Mesendoderm (in vitro differentiated cells): ENCODE measurements around the gene RCE1.

ENCODE experiments used
- DNase-seq: peaks from one replicate; pipeline ENCODE4 v3.0.0; 2013
- H2AK5ac ChIP-seq: 2 replicates; pipeline ENCODE4 v1.6.1; 2013; ENCODE audit warnings: low read length, inconsistent platforms
- H2BK120ac ChIP-seq: 2 replicates; pipeline ENCODE4 v1.6.1; 2013; ENCODE audit warnings: low read depth, mild to moderate bottlenecking, low read length, moderate library complexity, mixed read lengths
- H2BK15ac ChIP-seq: replicated peaks from 2 replicates; pipeline ENCODE4 v1.6.1; 2013; ENCODE audit warnings: low read depth, mild to moderate bottlenecking, moderate library complexity
- H2BK5ac ChIP-seq: 2 replicates; pipeline ENCODE4 v1.6.1; 2013; ENCODE audit warnings: low read length, inconsistent platforms
- H3K18ac ChIP-seq: 2 replicates; pipeline ENCODE4 v1.6.1; 2013; ENCODE audit warnings: mild to moderate bottlenecking, low read length, mixed read lengths
- H3K23ac ChIP-seq: one replicate; pipeline ENCODE4 v1.6.1; 2013; ENCODE audit warnings: low read length
- H3K27ac ChIP-seq: 2 replicates; pipeline ENCODE4 v1.5.1; 2013; ENCODE audit warnings: low read depth, mild to moderate bottlenecking, inconsistent platforms, low read length, moderate library complexity
- H3K27me3 ChIP-seq: 2 replicates; pipeline ENCODE4 v1.6.1; 2013; ENCODE audit warnings: low read length, control low read depth, mild to moderate bottlenecking, inconsistent platforms; ENCODE audit not compliant: insufficient read depth, poor library complexity
- H3K36me3 ChIP-seq: 2 replicates; pipeline ENCODE4 v1.6.1; 2013; ENCODE audit warnings: low read length, inconsistent platforms; ENCODE audit not compliant: control insufficient read depth, insufficient read depth
- H3K4ac ChIP-seq: one replicate; pipeline ENCODE4 v1.6.1; 2013; ENCODE audit warnings: low read depth, mild to moderate bottlenecking, low read length, moderate library complexity
- H3K4me1 ChIP-seq: 2 replicates; pipeline ENCODE4 v1.6.1; 2013; ENCODE audit warnings: low read depth, low read length, inconsistent platforms; ENCODE audit not compliant: control insufficient read depth
- H3K4me2 ChIP-seq: 2 replicates; pipeline ENCODE4 v1.6.1; 2013; ENCODE audit warnings: low read length
- H3K4me3 ChIP-seq: 2 replicates; pipeline ENCODE4 v1.5.1; 2013; ENCODE audit warnings: mild to moderate bottlenecking, low read length
- H3K56ac ChIP-seq: one replicate; pipeline ENCODE4 v1.6.1; 2013; ENCODE audit warnings: low read length
- H3K79me1 ChIP-seq: 2 replicates; pipeline ENCODE4 v1.6.1; 2013; ENCODE audit warnings: low read length, inconsistent platforms
- H3K79me2 ChIP-seq: 2 replicates; pipeline ENCODE4 v1.6.1; 2013; ENCODE audit warnings: mild to moderate bottlenecking, low read length; ENCODE audit not compliant: control insufficient read depth, insufficient read depth
- H3K9ac ChIP-seq: 2 replicates; pipeline ENCODE4 v1.6.1; 2013; ENCODE audit warnings: low read length, inconsistent platforms
- H4K5ac ChIP-seq: one replicate; pipeline ENCODE4 v1.6.1; 2013; ENCODE audit warnings: low read length
- H4K8ac ChIP-seq: one replicate; pipeline ENCODE4 v1.6.1; 2013; ENCODE audit warnings: low read depth, mild to moderate bottlenecking, control low read depth, low read length, moderate library complexity
- WGBS: extraction: QIAGEN DNeasy Blood & Tissue Kit; methylation state at CpG from one replicate; pipeline ENCODE4 v1.1.7; 2013; ENCODE audit warnings: low lambda C conversion rate, missing lambda C conversion rate; ENCODE audit not compliant: insufficient coverage; ENCODE audit errors: extremely low coverage; 5-methylcytosine and 5-hydroxymethylcytosine counted together

Gene RCE1

GRCh38 chr11:66842501-66842895 is 743 bp upstream of the RCE1 start:
- peaks cover 7% of the 10 kb centered on the region for H3K4me1 ChIP-seq
- H3K4me3 ChIP-seq = peak overlapping the region; percentile 92
- H2BK15ac ChIP-seq = no peak overlapping the region
- no peak overlapping the region for H4K5ac ChIP-seq
- no peak overlapping the region for H2BK120ac ChIP-seq
- H2BK5ac ChIP-seq = no peak overlapping the region
- no peak overlapping the region for H2AK5ac ChIP-seq
- no peak for DNase-seq
- peak overlapping the region; percentile 96 for H3K56ac ChIP-seq
- no peaks in the 10 kb centered on the region for H3K27me3 ChIP-seq
- peak overlapping the region; percentile 48 for H3K23ac ChIP-seq
- H3K4ac ChIP-seq = peak overlapping the region; percentile 61
- peak overlapping the region; percentile 96 for H3K9ac ChIP-seq
- peak overlapping the region; percentile 70 for H3K4me2 ChIP-seq
- peaks cover 23% of the 10 kb centered on the region for H3K79me1 ChIP-seq
- H3K36me3 ChIP-seq = peaks cover 5% of the 10 kb centered on the region
- H3K18ac ChIP-seq = peak overlapping the region; percentile 95
- no peak overlapping the region for H4K8ac ChIP-seq
- no CpG with 5 or more reads among the region's 11 CpGs for WGBS
- peaks cover 21% of the 10 kb centered on the region for H3K79me2 ChIP-seq
- peak overlapping the region; percentile 87 for H3K27ac ChIP-seq

- Histone ChIP-seq H3K18ac (no peak overlapping the region), H3K4me2 (peak overlapping the region; percentile 98), H4K5ac (no peak overlapping the region), H3K27ac (no peak overlapping the region), H3K27me3 (no peaks in the 10 kb centered on the region), H3K36me3 (peaks cover 5% of the 10 kb centered on the region), H2AK5ac (peak overlapping the region; percentile 45), H4K8ac (no peak overlapping the region), H3K56ac (peak overlapping the region; percentile 99), H3K4me1 (peaks cover 7% of the 10 kb centered on the region), H3K79me1 (peaks cover 23% of the 10 kb centered on the region), H2BK15ac (no peak overlapping the region), H3K4ac (no peak overlapping the region), H2BK5ac (peak overlapping the region; percentile 20), H3K79me2 (peaks cover 21% of the 10 kb centered on the region), H2BK120ac (no peak overlapping the region), H3K23ac (no peak overlapping the region), H3K9ac (peak overlapping the region; percentile 96), H3K4me3 (peak overlapping the region; percentile 94)
- DNase-seq = no peak
- no CpG with 5 or more reads among the region's 16 CpGs for WGBS
Measured at GRCh38 chr11:66843776-66844495, 695 bp downstream of the RCE1 start.

GRCh38 chr11:66844496-66845142 is 1.4 kb downstream of the RCE1 start:
- Histone ChIP-seq H3K4me3 (no peak overlapping the region), H3K4ac (no peak overlapping the region), H3K9ac (peak overlapping the region; percentile 96), H3K4me2 (peak overlapping the region; percentile 98), H2BK15ac (no peak overlapping the region), H3K79me2 (peaks cover 21% of the 10 kb centered on the region), H3K56ac (peak overlapping the region; percentile 99), H2AK5ac (no peak overlapping the region), H3K79me1 (peaks cover 23% of the 10 kb centered on the region), H3K36me3 (peaks cover 5% of the 10 kb centered on the region), H3K4me1 (peaks cover 7% of the 10 kb centered on the region), H3K18ac (no peak overlapping the region), H2BK120ac (no peak overlapping the region), H4K5ac (no peak overlapping the region), H3K27ac (no peak overlapping the region), H2BK5ac (no peak overlapping the region), H3K27me3 (no peaks in the 10 kb centered on the region), H3K23ac (no peak overlapping the region), H4K8ac (no peak overlapping the region)
- DNase-seq = no peak
- no CpG with 5 or more reads among the region's 12 CpGs for WGBS

GRCh38 chr11:66845143-66845875 is 2.1 kb downstream of the RCE1 start:
- H2AK5ac ChIP-seq = no peak overlapping the region
- peaks cover 23% of the 10 kb centered on the region for H3K79me1 ChIP-seq
- no peak overlapping the region for H4K5ac ChIP-seq
- no peak overlapping the region for H3K4me3 ChIP-seq
- no peak overlapping the region for H2BK120ac ChIP-seq
- H3K4ac ChIP-seq = no peak overlapping the region
- H4K8ac ChIP-seq = no peak overlapping the region
- H3K18ac ChIP-seq = no peak overlapping the region
- H3K27me3 ChIP-seq = no peaks in the 10 kb centered on the region
- no peak overlapping the region for H2BK15ac ChIP-seq
- H3K23ac ChIP-seq = no peak overlapping the region
- H3K27ac ChIP-seq = no peak overlapping the region
- no peak overlapping the region for H3K9ac ChIP-seq
- no CpG with 5 or more reads among the region's 15 CpGs for WGBS
- H2BK5ac ChIP-seq = no peak overlapping the region
- peaks cover 5% of the 10 kb centered on the region for H3K36me3 ChIP-seq
- peaks cover 21% of the 10 kb centered on the region for H3K79me2 ChIP-seq
- no peak overlapping the region for H3K56ac ChIP-seq
- no peak overlapping the region for H3K4me2 ChIP-seq
- peaks cover 7% of the 10 kb centered on the region for H3K4me1 ChIP-seq
- DNase-seq = no peak

GRCh38 chr11:66845876-66846212 is 2.6 kb downstream of the RCE1 start:
- Histone ChIP-seq H3K27ac (no peak overlapping the region), H3K9ac (no peak overlapping the region), H4K5ac (no peak overlapping the region), H2AK5ac (no peak overlapping the region), H3K23ac (no peak overlapping the region), H3K36me3 (peaks cover 5% of the 10 kb centered on the region), H3K56ac (no peak overlapping the region), H3K79me1 (peaks cover 22% of the 10 kb centered on the region), H3K4me3 (no peak overlapping the region), H2BK15ac (no peak overlapping the region), H3K18ac (no peak overlapping the region), H2BK120ac (no peak overlapping the region), H3K27me3 (no peaks in the 10 kb centered on the region), H3K4me1 (peaks cover 7% of the 10 kb centered on the region), H2BK5ac (no peak overlapping the region), H4K8ac (no peak overlapping the region), H3K79me2 (peaks cover 21% of the 10 kb centered on the region), H3K4me2 (no peak overlapping the region), H3K4ac (no peak overlapping the region)
- no peak for DNase-seq
- no CpG with 5 or more reads among the region's 9 CpGs for WGBS
